Measurements from ENCODE around the gene DHRSX.

The DHRSX gene

GRCh38 chrX:2414384-2414783 is 86.4 kb downstream of the DHRSX start:
- TF ChIP-seq, protein P1, sequence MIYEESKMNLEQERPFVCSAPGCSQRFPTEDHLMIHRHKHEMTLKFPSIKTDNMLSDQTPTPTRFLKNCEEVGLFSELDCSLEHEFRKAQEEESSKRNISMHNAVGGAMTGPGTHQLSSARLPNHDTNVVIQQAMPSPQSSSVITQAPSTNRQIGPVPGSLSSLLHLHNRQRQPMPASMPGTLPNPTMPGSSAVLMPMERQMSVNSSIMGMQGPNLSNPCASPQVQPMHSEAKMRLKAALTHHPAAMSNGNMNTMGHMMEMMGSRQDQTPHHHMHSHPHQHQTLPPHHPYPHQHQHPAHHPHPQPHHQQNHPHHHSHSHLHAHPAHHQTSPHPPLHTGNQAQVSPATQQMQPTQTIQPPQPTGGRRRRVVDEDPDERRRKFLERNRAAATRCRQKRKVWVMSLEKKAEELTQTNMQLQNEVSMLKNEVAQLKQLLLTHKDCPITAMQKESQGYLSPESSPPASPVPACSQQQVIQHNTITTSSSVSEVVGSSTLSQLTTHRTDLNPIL (CRISPR knock-in tag; IDR thresholded peaks at IDR 0.05; ENCODE audit: low read depth): no peak
- TF ChIP-seq ESRRG (CRISPR knock-in tag; IDR thresholded peaks at IDR 0.05) (no peak), ISL1 (CRISPR knock-in tag; IDR thresholded peaks at IDR 0.05) (no peak), TSHZ2 (CRISPR knock-in tag; IDR thresholded peaks at IDR 0.05) (no peak), PPARA (CRISPR knock-in tag; IDR thresholded peaks at IDR 0.05; ENCODE audit: borderline replicate concordance) (no peak)
- ATAC-seq: no peak

GRCh38 chrX:2413969-2414368 is 86.8 kb downstream of the DHRSX start:
- no peak for ATAC-seq
- TF ChIP-seq ISL1 (CRISPR knock-in tag; IDR thresholded peaks at IDR 0.05) (no peak), ESRRG (CRISPR knock-in tag; IDR thresholded peaks at IDR 0.05) (no peak), ZNF70 (CRISPR knock-in tag; IDR thresholded peaks at IDR 0.05) (no peak), ZFP30 (CRISPR knock-in tag; IDR thresholded peaks at IDR 0.05) (no peak), TSHZ2 (CRISPR knock-in tag; IDR thresholded peaks at IDR 0.05) (no peak), TCF4 (CRISPR knock-in tag; IDR thresholded peaks at IDR 0.05; ENCODE audit: borderline replicate concordance) (no peak), BACH2 (CRISPR knock-in tag; IDR thresholded peaks at IDR 0.05; ENCODE audit: borderline replicate concordance) (no peak), ARNTL (CRISPR knock-in tag; IDR thresholded peaks at IDR 0.05; ENCODE audit: borderline replicate concordance, low read depth) (no peak), PATZ1 (CRISPR knock-in tag; IDR thresholded peaks at IDR 0.05; ENCODE audit: borderline replicate concordance) (no peak), ZNF565 (CRISPR knock-in tag; conservative IDR thresholded peaks at IDR 0.05; ENCODE audit: low read depth) (no peak), SNAI2 (CRISPR knock-in tag; IDR thresholded peaks at IDR 0.05) (no peak), TOX (CRISPR knock-in tag; IDR thresholded peaks at IDR 0.05; ENCODE audit: borderline replicate concordance) (no peak), OSR1 (CRISPR knock-in tag; IDR thresholded peaks at IDR 0.05) (no peak), PPARA (CRISPR knock-in tag; IDR thresholded peaks at IDR 0.05; ENCODE audit: borderline replicate concordance) (no peak), GLIS3 (CRISPR knock-in tag; IDR thresholded peaks at IDR 0.05) (no peak), ZC3H10 (CRISPR knock-in tag; IDR thresholded peaks at IDR 0.05) (no peak)
- TF ChIP-seq, protein P2, sequence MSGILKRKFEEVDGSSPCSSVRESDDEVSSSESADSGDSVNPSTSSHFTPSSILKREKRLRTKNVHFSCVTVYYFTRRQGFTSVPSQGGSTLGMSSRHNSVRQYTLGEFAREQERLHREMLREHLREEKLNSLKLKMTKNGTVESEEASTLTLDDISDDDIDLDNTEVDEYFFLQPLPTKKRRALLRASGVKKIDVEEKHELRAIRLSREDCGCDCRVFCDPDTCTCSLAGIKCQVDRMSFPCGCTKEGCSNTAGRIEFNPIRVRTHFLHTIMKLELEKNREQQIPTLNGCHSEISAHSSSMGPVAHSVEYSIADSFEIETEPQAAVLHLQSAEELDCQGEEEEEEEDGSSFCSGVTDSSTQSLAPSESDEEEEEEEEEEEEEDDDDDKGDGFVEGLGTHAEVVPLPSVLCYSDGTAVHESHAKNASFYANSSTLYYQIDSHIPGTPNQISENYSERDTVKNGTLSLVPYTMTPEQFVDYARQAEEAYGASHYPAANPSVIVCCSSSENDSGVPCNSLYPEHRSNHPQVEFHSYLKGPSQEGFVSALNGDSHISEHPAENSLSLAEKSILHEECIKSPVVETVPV (CRISPR knock-in tag; IDR thresholded peaks at IDR 0.05): no peak
- TF ChIP-seq, protein P3, sequence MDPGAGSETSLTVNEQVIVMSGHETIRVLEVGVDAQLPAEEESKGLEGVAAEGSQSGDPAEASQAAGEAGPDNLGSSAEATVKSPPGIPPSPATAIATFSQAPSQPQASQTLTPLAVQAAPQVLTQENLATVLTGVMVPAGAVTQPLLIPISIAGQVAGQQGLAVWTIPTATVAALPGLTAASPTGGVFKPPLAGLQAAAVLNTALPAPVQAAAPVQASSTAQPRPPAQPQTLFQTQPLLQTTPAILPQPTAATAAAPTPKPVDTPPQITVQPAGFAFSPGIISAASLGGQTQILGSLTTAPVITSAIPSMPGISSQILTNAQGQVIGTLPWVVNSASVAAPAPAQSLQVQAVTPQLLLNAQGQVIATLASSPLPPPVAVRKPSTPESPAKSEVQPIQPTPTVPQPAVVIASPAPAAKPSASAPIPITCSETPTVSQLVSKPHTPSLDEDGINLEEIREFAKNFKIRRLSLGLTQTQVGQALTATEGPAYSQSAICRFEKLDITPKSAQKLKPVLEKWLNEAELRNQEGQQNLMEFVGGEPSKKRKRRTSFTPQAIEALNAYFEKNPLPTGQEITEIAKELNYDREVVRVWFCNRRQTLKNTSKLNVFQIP (CRISPR knock-in tag; IDR thresholded peaks at IDR 0.05; ENCODE audit: borderline replicate concordance, low read depth): no peak
- TF ChIP-seq, protein P1 (CRISPR knock-in tag; IDR thresholded peaks at IDR 0.05; ENCODE audit: low read depth): no peak

Measured in SK-N-SH treated with all-trans-retinoic acid at 6 μM for 48 hours (cell line).